Mesendoderm (in vitro differentiated cells): Measurements from ENCODE around the gene SGPL1.

ENCODE experiments used
- DNase-seq: peaks from one replicate; pipeline ENCODE4 v3.0.0; 2013
- H2AK5ac ChIP-seq: 2 replicates; pipeline ENCODE4 v1.6.1; 2013; ENCODE audit warnings: low read length, inconsistent platforms
- H2BK120ac ChIP-seq: 2 replicates; pipeline ENCODE4 v1.6.1; 2013; ENCODE audit warnings: low read depth, mild to moderate bottlenecking, low read length, moderate library complexity, mixed read lengths
- H2BK15ac ChIP-seq: replicated peaks from 2 replicates; pipeline ENCODE4 v1.6.1; 2013; ENCODE audit warnings: low read depth, mild to moderate bottlenecking, moderate library complexity
- H2BK5ac ChIP-seq: 2 replicates; pipeline ENCODE4 v1.6.1; 2013; ENCODE audit warnings: low read length, inconsistent platforms
- H3K18ac ChIP-seq: 2 replicates; pipeline ENCODE4 v1.6.1; 2013; ENCODE audit warnings: mild to moderate bottlenecking, low read length, mixed read lengths
- H3K23ac ChIP-seq: one replicate; pipeline ENCODE4 v1.6.1; 2013; ENCODE audit warnings: low read length
- H3K27ac ChIP-seq: 2 replicates; pipeline ENCODE4 v1.5.1; 2013; ENCODE audit warnings: low read depth, mild to moderate bottlenecking, inconsistent platforms, low read length, moderate library complexity
- H3K27me3 ChIP-seq: 2 replicates; pipeline ENCODE4 v1.6.1; 2013; ENCODE audit warnings: low read length, control low read depth, mild to moderate bottlenecking, inconsistent platforms; ENCODE audit not compliant: insufficient read depth, poor library complexity
- H3K36me3 ChIP-seq: 2 replicates; pipeline ENCODE4 v1.6.1; 2013; ENCODE audit warnings: low read length, inconsistent platforms; ENCODE audit not compliant: control insufficient read depth, insufficient read depth
- H3K4ac ChIP-seq: one replicate; pipeline ENCODE4 v1.6.1; 2013; ENCODE audit warnings: low read depth, mild to moderate bottlenecking, low read length, moderate library complexity
- H3K4me1 ChIP-seq: 2 replicates; pipeline ENCODE4 v1.6.1; 2013; ENCODE audit warnings: low read depth, low read length, inconsistent platforms; ENCODE audit not compliant: control insufficient read depth
- H3K4me2 ChIP-seq: 2 replicates; pipeline ENCODE4 v1.6.1; 2013; ENCODE audit warnings: low read length
- H3K4me3 ChIP-seq: 2 replicates; pipeline ENCODE4 v1.5.1; 2013; ENCODE audit warnings: mild to moderate bottlenecking, low read length
- H3K56ac ChIP-seq: one replicate; pipeline ENCODE4 v1.6.1; 2013; ENCODE audit warnings: low read length
- H3K79me1 ChIP-seq: 2 replicates; pipeline ENCODE4 v1.6.1; 2013; ENCODE audit warnings: low read length, inconsistent platforms
- H3K79me2 ChIP-seq: 2 replicates; pipeline ENCODE4 v1.6.1; 2013; ENCODE audit warnings: mild to moderate bottlenecking, low read length; ENCODE audit not compliant: control insufficient read depth, insufficient read depth
- H3K9ac ChIP-seq: 2 replicates; pipeline ENCODE4 v1.6.1; 2013; ENCODE audit warnings: low read length, inconsistent platforms
- H4K5ac ChIP-seq: one replicate; pipeline ENCODE4 v1.6.1; 2013; ENCODE audit warnings: low read length
- H4K8ac ChIP-seq: one replicate; pipeline ENCODE4 v1.6.1; 2013; ENCODE audit warnings: low read depth, mild to moderate bottlenecking, control low read depth, low read length, moderate library complexity
- WGBS: extraction: QIAGEN DNeasy Blood & Tissue Kit; methylation state at CpG from one replicate; pipeline ENCODE4 v1.1.7; 2013; ENCODE audit warnings: low lambda C conversion rate, missing lambda C conversion rate; ENCODE audit not compliant: insufficient coverage; ENCODE audit errors: extremely low coverage; 5-methylcytosine and 5-hydroxymethylcytosine counted together

SGPL1 gene

GRCh38 chr10:70771311-70772194 is 44.2 kb upstream of the SGPL1 start:
- no peak for DNase-seq
- H2AK5ac ChIP-seq = no peak overlapping the region
- WGBS = no CpG with 5 or more reads among the region's 8 CpGs

GRCh38 chr10:70772627-70773026 is 43.1 kb upstream of the SGPL1 start:
- no peak overlapping the region for H3K9ac ChIP-seq
- H3K56ac ChIP-seq = no peak overlapping the region
- H3K23ac ChIP-seq = no peak overlapping the region
- H2BK120ac ChIP-seq = no peak overlapping the region
- no peak overlapping the region for H2BK5ac ChIP-seq
- no peak overlapping the region for H3K4me2 ChIP-seq
- no peak overlapping the region for H3K4ac ChIP-seq
- no peak overlapping the region for H2BK15ac ChIP-seq
- WGBS = no CpG with 5 or more reads among the region's 4 CpGs
- H3K27me3 ChIP-seq = no peaks in the 10 kb centered on the region
- H3K4me1 ChIP-seq = no peaks in the 10 kb centered on the region
- DNase-seq = no peak
- no peaks in the 10 kb centered on the region for H3K79me2 ChIP-seq
- no peak overlapping the region for H3K4me3 ChIP-seq
- H2AK5ac ChIP-seq = no peak overlapping the region
- no peaks in the 10 kb centered on the region for H3K79me1 ChIP-seq
- H3K36me3 ChIP-seq = no peaks in the 10 kb centered on the region
- H3K18ac ChIP-seq = no peak overlapping the region
- no peak overlapping the region for H4K8ac ChIP-seq
- H3K27ac ChIP-seq = no peak overlapping the region
- H4K5ac ChIP-seq = no peak overlapping the region

More at GRCh38 chr10:70771311-70772194, 44.2 kb upstream of the SGPL1 start:
- Histone ChIP-seq H4K5ac (no peak overlapping the region), H3K4me2 (no peak overlapping the region), H3K23ac (no peak overlapping the region), H3K36me3 (no peaks in the 10 kb centered on the region), H2BK15ac (no peak overlapping the region), H3K4me3 (no peak overlapping the region), H2BK120ac (no peak overlapping the region), H4K8ac (no peak overlapping the region), H3K27me3 (no peaks in the 10 kb centered on the region), H2BK5ac (no peak overlapping the region), H3K18ac (no peak overlapping the region), H3K79me2 (no peaks in the 10 kb centered on the region), H3K4ac (no peak overlapping the region), H3K79me1 (no peaks in the 10 kb centered on the region), H3K27ac (no peak overlapping the region), H3K9ac (no peak overlapping the region), H3K4me1 (no peaks in the 10 kb centered on the region), H3K56ac (no peak overlapping the region)

GRCh38 chr10:70773461-70773860 is 42.3 kb upstream of the SGPL1 start:
- H3K4me1 ChIP-seq = peaks cover 1% of the 10 kb centered on the region
- no peak for DNase-seq
- H4K8ac ChIP-seq = no peak overlapping the region
- no peak overlapping the region for H3K4ac ChIP-seq
- no peak overlapping the region for H3K4me2 ChIP-seq
- H3K27me3 ChIP-seq = no peaks in the 10 kb centered on the region
- no peak overlapping the region for H3K23ac ChIP-seq
- H2BK15ac ChIP-seq = no peak overlapping the region
- H3K36me3 ChIP-seq = no peaks in the 10 kb centered on the region
- H3K4me3 ChIP-seq = no peak overlapping the region
- no peaks in the 10 kb centered on the region for H3K79me1 ChIP-seq
- no CpG with 5 or more reads among the region's 9 CpGs for WGBS
- H3K18ac ChIP-seq = no peak overlapping the region
- H4K5ac ChIP-seq = no peak overlapping the region
- H3K56ac ChIP-seq = no peak overlapping the region
- no peak overlapping the region for H2BK5ac ChIP-seq
- no peak overlapping the region for H3K9ac ChIP-seq
- H3K27ac ChIP-seq = no peak overlapping the region
- H3K79me2 ChIP-seq = no peaks in the 10 kb centered on the region
- no peak overlapping the region for H2AK5ac ChIP-seq
- no peak overlapping the region for H2BK120ac ChIP-seq

GRCh38 chr10:70773965-70774809 is 41.6 kb upstream of the SGPL1 start:
- H2BK120ac ChIP-seq = no peak overlapping the region
- no peak overlapping the region for H3K27ac ChIP-seq
- no peak overlapping the region for H3K4me3 ChIP-seq
- H4K8ac ChIP-seq = no peak overlapping the region
- H3K23ac ChIP-seq = no peak overlapping the region
- H3K36me3 ChIP-seq = no peaks in the 10 kb centered on the region
- no peak overlapping the region for H3K4ac ChIP-seq
- H3K79me2 ChIP-seq = no peaks in the 10 kb centered on the region
- H3K9ac ChIP-seq = no peak overlapping the region
- no peak overlapping the region for H2BK15ac ChIP-seq
- H3K56ac ChIP-seq = no peak overlapping the region
- H3K79me1 ChIP-seq = no peaks in the 10 kb centered on the region
- no peak overlapping the region for H4K5ac ChIP-seq
- H2AK5ac ChIP-seq = no peak overlapping the region
- no peak for DNase-seq
- H2BK5ac ChIP-seq = no peak overlapping the region
- no CpG with 5 or more reads among the region's 14 CpGs for WGBS
- H3K4me1 ChIP-seq = peaks cover 2% of the 10 kb centered on the region
- no peak overlapping the region for H3K4me2 ChIP-seq
- H3K18ac ChIP-seq = no peak overlapping the region
- no peaks in the 10 kb centered on the region for H3K27me3 ChIP-seq

- Histone ChIP-seq H3K4me2 (no peak overlapping the region), H4K5ac (no peak overlapping the region), H3K9ac (no peak overlapping the region), H3K4ac (no peak overlapping the region), H3K79me1 (no peaks in the 10 kb centered on the region), H3K18ac (no peak overlapping the region), H3K27ac (no peak overlapping the region), H2AK5ac (no peak overlapping the region), H3K4me1 (peaks cover 2% of the 10 kb centered on the region), H3K36me3 (no peaks in the 10 kb centered on the region), H4K8ac (no peak overlapping the region), H2BK120ac (no peak overlapping the region), H2BK5ac (no peak overlapping the region), H3K4me3 (no peak overlapping the region), H3K79me2 (no peaks in the 10 kb centered on the region), H2BK15ac (no peak overlapping the region), H3K23ac (no peak overlapping the region), H3K56ac (no peak overlapping the region), H3K27me3 (no peaks in the 10 kb centered on the region)
- no peak for DNase-seq
- WGBS = no CpG with 5 or more reads among the region's 14 CpGs
Measured at GRCh38 chr10:70774810-70775678, 40.7 kb upstream of the SGPL1 start.
